Fibroblast of peridontal ligament (primary cell): ENCODE measurements around the gene CFAP20DC.
"Not testable (repeated sequence)": the region's sequence is repeated elsewhere in the genome, so short reads cannot be mapped to it uniquely, and the experiment has no call there.

Source experiments
- DNase-seq: peaks from one replicate; pipeline ENCODE4 v3.0.0-alpha.2; 2010; ENCODE audit errors: extremely low read depth

CFAP20DC gene

DNA sequence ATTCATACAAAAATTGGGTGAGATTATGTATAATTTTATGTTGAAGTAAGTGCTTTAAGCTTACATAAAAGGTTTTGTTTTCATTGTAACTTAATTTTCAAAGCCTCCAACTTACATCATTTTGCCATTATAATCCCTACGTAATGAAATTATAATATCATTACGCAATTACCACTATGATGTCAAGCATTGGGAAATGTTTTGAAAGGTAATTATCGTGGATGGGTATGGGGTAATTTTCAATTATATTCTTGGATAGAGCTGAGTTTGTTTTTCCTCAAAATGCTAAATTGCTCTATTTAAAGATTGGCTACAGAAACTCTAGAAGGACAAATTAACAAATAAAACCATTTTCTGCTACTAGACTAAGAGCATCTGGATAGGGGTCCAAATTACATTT, 303.1 kb downstream of the CFAP20DC start:
- peak; percentile 4 for DNase-seq

DNA sequence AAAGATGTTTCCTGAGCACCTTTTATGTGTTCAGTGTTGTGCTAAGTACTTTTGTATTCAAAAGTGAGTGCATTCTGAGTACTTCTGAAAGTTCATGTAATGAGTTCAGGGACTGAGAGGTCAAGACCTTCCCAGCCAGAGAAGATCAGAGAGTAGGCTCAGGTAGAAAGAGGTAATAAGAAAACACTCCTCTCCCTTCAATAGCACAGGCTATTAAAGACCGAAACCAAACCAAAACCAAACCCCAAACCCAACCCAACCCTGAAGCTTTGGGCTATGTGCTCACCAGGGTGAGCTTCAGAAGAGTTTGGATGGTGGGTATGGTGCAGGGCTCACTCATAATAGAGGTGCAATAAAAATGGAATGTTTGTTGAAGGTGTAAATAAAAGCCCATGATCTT, 306.5 kb downstream of the CFAP20DC start:
- no peak for DNase-seq

DNA sequence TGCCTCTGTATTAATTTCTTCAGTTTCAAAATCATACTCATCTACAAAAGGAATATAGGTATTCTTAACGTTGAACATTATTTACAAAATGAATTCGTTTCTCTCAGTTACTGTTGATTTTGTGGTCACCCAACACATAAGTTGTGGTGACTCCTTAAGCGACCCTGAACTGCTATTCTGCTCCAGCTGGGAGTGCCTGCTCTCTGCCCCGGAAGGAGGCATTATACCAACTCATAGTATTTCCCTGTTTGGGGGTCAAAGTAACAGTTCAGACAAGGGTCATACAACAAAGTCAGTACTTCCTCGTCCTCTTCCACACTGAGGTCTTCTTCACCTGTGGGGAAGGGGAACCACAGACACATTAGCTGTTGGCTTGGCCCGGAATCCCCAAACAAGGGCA, 307.6 kb downstream of the CFAP20DC start:
- DNase-seq: no peak

DNA sequence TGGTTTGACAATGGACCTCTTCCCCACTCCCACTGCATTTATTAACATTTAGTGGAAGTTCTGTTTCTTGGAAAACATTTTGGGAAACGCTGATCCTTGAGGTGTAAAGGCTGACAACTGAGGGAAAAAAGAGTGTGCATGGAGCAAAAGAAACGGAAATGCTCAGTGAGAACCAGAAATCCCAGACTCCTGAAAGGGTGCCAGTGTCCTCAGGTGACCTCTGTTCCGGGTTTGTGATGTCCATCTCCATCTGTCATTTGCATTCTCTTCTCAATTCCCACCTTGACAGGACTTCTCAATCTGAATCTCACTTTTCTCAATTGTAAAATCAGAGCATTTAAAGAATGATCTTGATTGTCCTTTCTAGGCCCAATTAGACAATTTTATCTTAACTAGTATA, 312.2 kb downstream of the CFAP20DC start:
- no peak for DNase-seq

DNA sequence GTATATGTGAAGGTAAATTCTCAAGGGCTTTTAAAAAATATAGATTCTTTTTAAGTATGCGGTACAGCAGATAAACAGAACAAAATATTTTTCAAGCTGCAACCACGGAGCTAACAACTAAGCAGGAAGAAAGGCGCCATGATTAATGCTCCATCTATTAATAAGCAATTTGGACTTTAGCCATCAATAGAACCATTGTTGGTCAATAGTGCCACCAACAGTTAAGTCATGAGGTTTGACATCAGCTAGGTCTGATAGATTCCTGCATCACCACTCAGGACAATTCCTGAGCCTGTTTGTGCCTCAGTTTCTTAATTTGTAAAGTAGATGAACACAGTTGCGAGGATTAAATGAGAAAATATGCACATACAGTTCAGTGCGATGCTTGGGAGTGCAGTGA, 318.2 kb downstream of the CFAP20DC start:
- no peak for DNase-seq

DNA sequence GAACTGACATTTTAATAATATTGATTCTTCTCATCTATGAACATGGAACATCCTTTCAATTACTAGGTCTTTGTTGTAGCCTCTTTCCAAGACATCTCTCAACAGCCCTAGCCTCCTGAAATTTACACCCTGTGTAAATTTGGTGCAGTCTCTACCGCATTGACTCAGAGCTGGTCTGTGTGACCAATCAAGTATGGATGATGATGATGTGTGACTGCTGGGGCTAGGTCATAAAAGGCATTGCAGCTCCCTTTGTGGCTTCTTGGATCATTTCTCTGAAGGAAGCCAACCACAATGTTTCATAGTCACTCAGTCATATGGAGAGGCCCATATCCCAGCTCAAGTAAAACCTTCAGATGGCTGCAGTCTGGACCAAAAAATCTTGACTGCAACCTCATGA, 321.1 kb downstream of the CFAP20DC start:
- DNase-seq: no peak

DNA sequence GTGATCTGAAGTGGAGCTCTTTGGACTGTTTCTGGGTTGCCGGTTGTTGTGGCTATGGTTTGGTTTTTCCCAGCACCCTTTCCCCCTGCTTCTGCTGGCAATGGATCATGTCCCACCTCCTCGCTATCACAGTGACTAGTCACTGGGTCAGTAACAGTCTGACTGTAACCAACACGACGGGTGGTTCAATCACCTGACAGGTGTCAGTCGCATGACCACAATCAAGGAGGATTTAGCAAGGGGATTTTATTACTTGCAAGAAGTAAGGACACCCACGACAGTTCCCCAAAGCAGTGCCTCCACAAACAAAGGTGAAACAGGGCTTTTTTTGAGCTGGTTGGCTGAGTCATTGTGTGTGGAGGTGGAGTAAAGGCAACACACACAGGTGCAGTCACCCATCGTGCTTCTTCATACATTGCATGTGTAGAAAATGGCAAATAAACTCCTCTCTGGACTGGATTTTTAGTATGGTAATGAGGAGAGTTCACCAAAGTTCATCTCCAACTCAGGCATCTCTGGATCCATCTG, 324.4 kb downstream of the CFAP20DC start:
- no peak for DNase-seq

DNA sequence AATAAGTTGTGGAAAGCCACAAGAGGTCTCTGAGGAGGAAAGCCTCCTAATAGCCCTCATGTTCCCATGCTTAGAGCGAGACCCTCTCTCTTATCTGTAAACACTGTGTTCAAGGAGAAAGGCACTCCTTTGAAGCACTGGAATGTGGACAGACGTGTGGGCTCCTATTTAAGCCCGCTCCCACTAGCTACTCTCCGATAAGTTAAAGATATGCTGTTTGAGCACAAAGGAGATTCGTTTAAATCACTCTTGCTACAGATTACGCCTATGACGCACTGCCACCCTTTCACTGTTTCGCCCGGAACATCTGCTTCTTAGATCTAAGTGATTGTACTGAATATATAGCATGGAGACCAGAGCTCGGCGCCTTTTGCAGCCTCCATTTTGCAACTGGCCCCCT, 325.5 kb downstream of the CFAP20DC start:
- no peak for DNase-seq

DNA sequence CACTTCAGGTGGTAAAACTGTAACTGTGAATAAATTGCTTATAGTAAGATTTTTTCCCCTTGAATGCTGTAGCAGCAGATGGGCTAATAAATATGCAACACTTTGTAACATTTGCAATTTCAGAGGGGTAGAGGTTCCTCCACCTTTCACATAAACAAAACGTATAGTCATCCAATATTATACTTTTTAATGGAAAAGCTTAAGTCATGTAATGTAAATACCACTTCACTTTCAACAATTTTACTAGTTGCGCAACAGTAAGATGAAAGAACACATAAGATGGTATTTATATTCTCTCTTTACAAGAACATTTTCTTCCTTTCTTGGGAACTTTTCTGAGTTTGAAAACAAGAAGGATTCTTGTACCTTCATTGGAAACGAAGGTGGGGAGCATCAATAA, 326.7 kb downstream of the CFAP20DC start:
- peak; percentile 8 for DNase-seq

DNA sequence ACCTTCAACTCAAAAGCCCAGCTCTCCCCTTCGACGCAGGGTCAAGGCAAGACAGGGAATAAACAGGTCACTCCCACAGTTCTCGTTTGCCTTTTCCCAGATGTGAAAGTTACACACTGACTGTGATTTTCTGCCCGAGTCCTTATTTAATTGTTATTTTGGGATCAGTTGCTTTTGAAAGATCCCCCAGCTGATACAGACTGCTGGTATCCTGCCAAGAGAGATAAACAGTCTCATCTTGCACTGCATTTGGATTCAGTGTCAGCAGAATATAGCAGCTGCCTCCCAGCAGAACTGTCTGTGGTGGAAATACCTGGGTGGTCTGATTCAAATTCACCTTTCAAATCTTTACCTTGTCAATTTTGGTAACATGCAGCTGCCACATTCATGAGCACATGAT, 327.3 kb downstream of the CFAP20DC start:
- no peak for DNase-seq

DNA sequence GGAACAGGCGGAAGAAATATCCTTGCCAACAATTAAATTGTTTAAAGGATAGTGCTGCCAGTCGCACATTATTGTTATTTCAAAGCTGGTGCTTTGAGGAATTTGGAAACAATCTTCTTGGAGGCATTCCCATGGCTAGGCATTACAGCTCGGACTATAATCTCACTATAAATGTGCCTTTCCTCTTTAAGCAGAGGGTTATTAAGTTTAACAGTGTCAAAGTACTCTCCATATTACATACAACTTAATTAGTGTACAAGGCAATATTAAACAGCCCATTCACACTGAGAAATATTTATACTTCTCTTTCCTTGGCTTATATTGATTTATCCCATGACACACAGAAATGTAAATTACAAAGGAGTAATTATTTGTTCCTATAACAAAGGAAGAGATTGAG, 329.3 kb downstream of the CFAP20DC start:
- no peak for DNase-seq

DNA sequence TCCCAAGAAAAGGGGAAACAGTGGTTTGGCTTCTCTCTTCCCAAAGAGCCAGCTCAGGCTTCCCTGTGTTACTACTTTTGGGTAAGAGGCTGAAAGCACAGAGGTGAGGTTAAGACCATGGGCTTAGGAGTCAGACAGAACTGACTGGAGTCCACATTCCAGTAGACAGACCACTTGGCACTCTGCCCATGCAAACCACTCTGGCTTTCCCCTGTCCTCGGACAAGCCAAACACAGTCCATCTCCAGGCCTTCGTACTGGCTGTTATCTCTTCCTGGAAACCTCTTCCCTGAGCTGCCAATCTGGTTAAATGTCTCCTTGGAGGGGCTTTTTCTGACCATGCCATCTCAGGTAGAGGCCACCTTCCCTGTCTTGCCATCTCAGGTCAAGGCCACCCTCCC, 330.1 kb downstream of the CFAP20DC start:
- DNase-seq: no peak

DNA sequence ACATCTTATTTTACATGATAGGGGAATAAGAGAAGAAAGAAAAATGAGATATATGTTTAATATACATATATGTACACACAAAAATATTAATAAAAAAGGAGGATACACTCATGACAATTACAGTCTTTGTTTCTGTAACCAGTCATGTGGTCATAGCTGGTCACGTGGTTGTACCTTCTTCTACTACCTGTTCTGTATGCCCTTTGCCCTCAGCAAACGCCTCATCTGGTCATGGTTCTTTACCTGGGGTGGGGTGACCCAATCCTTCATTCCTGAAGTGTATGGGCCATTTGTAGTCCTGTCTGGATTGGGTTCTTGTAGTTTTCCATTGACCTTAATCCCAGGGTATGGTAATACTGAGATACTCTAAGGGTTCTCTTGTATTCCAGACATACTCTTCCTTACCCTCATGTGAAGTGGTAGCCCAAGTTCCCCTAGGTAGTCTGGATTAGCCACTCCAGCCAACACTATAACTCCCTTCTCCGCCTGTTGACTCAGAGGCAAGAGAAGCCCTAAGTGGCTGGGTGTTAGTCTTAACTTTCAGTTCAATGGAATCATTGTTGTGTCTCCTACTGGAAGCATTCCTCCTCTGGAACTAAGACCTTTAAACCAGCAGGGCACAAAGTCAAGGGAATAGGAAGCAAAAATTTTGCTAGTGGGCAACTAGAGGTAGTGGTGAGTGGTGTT, 336.0 kb downstream of the CFAP20DC start:
- DNase-seq: no peak

DNA sequence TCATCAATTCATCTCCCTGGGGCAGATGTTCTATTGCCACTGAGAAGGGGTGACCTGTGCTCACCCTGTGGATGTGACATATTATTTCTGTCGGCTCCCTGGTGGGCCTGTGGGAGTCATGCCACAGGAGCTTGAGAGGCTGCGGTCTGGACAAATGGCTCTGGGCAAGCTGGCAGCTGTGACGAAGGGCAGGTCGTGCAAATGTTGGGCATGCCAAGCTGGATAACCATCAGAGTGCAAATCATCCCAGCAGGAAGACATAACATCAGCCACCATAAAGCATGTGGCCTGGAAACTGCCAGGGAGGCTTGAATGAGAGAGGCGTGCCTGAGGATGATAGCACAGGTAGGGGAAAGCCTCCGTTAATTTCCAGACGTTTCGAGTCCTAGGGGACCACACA, 338.0 kb downstream of the CFAP20DC start:
- DNase-seq: no peak

DNA sequence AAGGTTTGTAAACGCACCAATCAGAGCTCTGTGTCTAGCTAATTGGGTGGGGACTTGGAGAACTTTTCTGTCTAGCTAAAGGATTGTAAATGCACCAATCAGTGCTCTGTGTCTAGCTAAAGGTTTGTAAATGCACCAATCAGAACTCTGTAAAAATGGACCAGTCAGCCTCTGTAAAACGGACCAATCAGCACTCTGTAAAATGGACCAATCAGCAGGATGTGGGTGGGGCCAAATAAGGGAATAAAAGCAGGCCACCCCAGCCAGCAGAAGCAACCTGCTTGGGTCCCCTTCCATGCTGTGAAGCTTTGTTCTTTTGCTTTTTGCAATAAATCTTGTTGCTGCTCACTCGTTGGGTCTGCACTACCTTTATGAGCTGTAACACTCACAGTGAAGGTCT, 340.8 kb downstream of the CFAP20DC start:
- not testable (repeated sequence) for DNase-seq

DNA sequence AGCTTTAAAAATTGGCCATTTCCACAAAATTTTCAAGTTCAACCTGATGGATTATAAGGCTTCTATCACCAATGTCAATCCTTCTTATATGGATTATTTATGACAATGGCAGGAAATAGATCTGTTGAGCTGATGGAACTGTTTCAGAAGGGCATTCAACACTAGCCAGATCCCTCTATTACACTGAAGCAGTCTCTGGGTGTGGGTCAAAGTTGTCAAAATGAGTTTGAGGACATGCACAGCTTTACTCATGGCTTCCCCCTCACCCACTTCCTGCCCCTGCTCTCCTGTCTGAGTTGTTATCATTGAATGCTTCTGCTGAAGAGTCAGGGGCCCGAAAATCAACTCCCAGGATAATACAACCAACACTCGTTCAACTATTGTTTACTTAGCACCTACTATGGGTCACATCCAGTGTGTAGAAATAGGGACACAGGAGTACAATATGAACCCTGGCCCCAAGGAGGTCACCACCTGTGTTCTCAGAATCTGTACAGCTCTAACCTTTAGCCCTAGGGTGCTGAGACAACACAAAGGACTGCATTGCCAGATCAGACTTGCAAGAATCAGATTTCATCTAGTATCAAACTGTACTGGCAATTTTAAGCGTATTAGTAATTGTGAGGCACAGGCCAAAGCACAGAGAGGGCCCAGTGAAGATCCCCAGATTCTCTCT, 341.6 kb downstream of the CFAP20DC start:
- DNase-seq: no peak

DNA sequence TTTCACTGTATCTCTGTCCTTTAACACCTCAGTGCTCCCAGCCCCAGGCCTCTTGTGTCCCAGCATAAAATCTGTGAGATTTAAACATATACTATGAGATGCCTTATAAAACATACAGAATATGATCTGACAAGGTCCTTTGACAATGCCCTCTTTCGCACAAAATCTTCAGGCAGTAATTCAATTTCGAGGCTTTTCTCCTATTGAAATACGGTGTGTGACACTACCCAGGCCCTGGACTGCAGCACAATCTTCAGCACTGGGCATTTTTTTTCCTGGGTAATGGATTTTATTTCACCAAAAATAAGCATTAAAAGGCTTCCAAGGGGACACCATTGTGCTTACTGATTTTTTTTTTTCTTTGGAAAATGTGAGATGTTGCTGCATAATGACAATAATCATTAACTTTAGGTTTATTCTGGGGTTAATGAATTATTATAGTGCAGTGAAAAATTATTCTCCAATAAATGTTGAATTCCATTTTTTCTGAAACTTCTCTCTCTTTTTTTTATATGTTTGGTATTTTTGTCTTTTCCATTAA, 342.4 kb downstream of the CFAP20DC start:
- no peak for DNase-seq

DNA sequence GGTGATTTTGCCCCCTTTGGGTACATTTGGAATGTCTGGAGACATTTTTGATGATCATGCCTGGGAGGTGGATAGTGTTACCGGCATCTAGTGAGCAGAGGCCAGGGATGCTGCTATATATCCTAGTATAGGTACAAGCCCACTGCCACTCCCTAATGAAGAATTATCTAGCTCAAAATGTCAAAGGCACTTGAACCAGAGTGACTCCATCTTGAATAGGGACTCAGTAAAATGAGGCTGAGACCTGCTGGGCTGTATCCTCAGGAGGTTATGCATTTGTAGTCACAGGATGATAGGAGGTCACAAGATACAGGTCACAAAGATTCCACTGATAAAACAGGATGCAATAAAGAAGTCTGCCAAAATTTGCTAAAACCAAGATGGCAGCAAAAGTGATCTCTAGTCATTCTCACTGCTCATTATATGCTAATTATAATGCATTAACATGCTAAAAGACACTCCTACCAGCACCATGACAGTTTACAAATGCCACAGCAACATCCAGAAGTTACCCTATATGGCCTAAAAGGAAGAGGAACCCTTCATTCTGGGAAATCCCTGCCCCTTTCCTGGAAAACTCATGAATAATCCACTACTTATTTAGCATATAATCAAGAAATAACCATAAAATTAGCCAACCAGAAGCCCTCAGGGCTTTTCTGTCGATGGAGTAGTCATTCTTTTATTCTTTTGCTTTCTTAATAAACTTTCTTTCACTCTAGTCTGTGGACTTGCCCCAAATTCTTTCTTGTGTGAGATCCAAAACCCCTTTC, 343.2 kb downstream of the CFAP20DC start:
- DNase-seq: no peak

DNA sequence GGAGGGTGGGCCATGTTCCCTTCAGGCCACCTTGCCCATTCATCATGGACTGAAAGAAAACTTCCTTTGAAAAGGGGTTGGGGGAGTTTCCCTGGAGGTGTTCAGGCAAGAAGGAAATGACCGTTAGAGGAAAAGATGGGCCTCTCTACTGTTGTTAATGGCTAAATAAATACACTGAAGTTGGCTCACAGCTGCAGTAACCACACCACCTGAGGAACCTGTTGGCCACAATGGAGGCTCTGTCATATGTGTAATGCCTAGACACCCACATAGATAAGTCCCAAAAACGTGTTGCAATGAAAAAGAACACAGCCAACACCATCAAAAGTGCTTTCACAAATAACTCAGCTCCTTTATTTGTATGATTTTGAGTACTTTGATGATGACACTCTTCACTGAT, 345.1 kb downstream of the CFAP20DC start:
- DNase-seq: no peak

DNA sequence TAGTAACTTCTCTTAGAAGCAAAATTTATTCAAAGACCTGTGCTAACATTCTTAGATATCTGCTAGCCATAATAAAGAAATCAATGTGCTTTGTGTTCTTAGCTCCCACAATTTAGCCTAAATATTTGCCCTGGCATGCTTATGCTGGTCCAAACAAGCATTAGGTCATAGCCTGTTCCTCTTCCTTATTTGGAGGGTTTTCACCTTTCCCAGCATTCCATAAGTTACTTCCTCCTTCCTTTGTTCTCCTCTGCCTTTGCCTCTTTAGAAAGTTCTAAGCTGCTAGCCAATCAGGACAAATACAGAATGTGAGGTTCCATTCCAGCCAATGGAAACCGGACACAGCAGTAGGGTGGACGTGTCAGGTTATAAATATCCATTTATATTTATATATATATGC, 345.5 kb downstream of the CFAP20DC start:
- not testable (repeated sequence) for DNase-seq

DNA sequence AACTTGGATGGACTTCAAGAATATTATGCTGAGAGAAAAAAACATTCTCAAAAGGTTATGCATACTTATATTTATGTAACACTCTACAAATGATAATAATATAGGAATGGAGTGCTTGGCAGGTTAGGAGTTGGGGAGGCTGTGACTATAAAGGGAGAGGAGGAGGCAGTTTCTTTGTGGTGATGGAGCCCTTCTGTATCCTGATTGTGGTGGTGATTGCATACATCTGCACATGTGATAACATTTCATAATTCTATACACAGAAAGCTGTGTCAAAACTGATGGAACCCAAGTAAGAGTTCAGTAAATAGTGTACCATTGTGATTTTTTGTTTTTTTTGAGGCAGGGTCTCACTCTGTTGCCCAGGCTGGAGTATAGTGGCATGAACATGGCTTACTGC, 351.6 kb downstream of the CFAP20DC start:
- DNase-seq: no peak

DNA sequence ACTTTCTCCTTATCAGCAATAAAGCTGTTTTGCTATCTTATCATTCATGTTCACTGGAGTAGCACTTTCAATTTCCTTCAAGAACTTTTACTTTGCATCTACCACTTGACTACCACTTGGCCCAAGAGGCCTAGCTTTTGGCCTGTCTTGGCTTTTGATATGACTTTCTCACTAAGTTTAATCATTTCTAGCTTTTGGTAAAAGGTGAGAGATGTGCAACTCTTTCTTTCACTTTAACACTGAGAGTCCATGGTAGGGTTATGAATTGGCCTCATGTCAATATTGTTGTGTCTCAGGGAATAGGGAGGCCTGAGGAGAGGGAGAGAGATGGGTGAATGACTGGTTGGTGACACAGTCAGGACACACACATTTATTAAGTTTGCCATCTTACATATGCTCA, 352.3 kb downstream of the CFAP20DC start:
- no peak for DNase-seq
